GM12878 (cell line): ENCODE measurements around the gene ANO6. TPM values are rescaled to one million over a fixed set of nuclear protein-coding genes. Genes with fewer than 3 reads are reported as not detected.

Source experiments
- BCLAF1 ChIP-seq: fragments of 450-650 bp; IDR thresholded peaks from 2 replicates; pipeline ENCODE4 v1.6.1; 2017; ENCODE audit warnings: antibody characterized with exemption, mild to moderate bottlenecking, moderate library complexity
- CHD2 ChIP-seq: IDR thresholded peaks from 2 replicates; pipeline ENCODE4 v1.6.1; 2011; ENCODE audit warnings: low read depth, low read length, improper control_type of control experiment, borderline replicate concordance
- CHD4 ChIP-seq: fragments of 200-600 bp; sonication (generic); IDR thresholded peaks from 2 replicates; pipeline ENCODE4 v1.6.1; 2016; ENCODE audit warnings: mild to moderate bottlenecking
- EP300 ChIP-seq, 2 experiments: fragments of 150-350 bp in 1 of 2; IDR thresholded peaks; 2 replicates each; pipeline ENCODE4 v1.6.1; 2011 to 2012; ENCODE audit warnings: low read depth in 2 of 2, low read length in 2 of 2, borderline replicate concordance in 1 of 2, improper control_type of control experiment in 1 of 2, inconsistent platforms in 1 of 2; ENCODE audit not compliant: control insufficient read depth in 1 of 2
- ESRRA ChIP-seq: IDR thresholded peaks from 2 replicates; pipeline ENCODE4 v1.6.1; 2012; ENCODE audit warnings: mild to moderate bottlenecking, low read length, improper control_type of control experiment
- FOXM1 ChIP-seq: IDR thresholded peaks from 2 replicates; pipeline ENCODE4 v1.6.1; 2012; ENCODE audit warnings: low read depth, mild to moderate bottlenecking, inconsistent platforms, low read length, moderate library complexity
- MAX ChIP-seq: IDR thresholded peaks from 2 replicates; pipeline ENCODE4 v1.6.1; 2012; ENCODE audit warnings: low read depth, low read length, improper control_type of control experiment
- MTA3 ChIP-seq: IDR thresholded peaks from 2 replicates; pipeline ENCODE4 v1.6.1; 2012; ENCODE audit warnings: low read length, inconsistent platforms, borderline replicate concordance
- NFXL1 ChIP-seq: fragments of 450-650 bp; IDR thresholded peaks from 2 replicates; pipeline ENCODE4 v1.6.1; 2017; ENCODE audit warnings: antibody characterized with exemption, mild to moderate bottlenecking, borderline replicate concordance
- NR2C2 ChIP-seq: IDR thresholded peaks from 2 replicates; pipeline ENCODE4 v1.6.1; 2011; ENCODE audit warnings: borderline replicate concordance, low read depth; ENCODE audit not compliant: control insufficient read depth, insufficient read length
- RB1 ChIP-seq: fragments of 450-650 bp; formaldehyde crosslinking; IDR thresholded peaks from 2 replicates; pipeline ENCODE4 v1.6.1; 2017; ENCODE audit warnings: mild to moderate bottlenecking, borderline replicate concordance
- RFX5 ChIP-seq: IDR thresholded peaks from 2 replicates; pipeline ENCODE4 v1.6.1; 2011; ENCODE audit warnings: low read depth, low read length, improper control_type of control experiment
- SMARCA5 ChIP-seq: fragments of 450-650 bp; IDR thresholded peaks from 2 replicates; pipeline ENCODE4 v1.6.1; 2017; ENCODE audit warnings: mild to moderate bottlenecking
- TAF1 ChIP-seq: IDR thresholded peaks from 2 replicates; pipeline ENCODE4 v1.6.1; 2011; ENCODE audit warnings: mild to moderate bottlenecking, low read depth, low read length, borderline replicate concordance
- TBL1XR1 ChIP-seq: IDR thresholded peaks from 2 replicates; pipeline ENCODE4 v1.6.1; 2012; ENCODE audit warnings: low read depth, low read length, improper control_type of control experiment
- TCF3 ChIP-seq: IDR thresholded peaks from 2 replicates; pipeline ENCODE4 v1.6.1; 2012; ENCODE audit warnings: low read depth, mild to moderate bottlenecking, low read length, borderline replicate concordance; ENCODE audit not compliant: insufficient read depth
- YY1 ChIP-seq: IDR thresholded peaks from 2 replicates; pipeline ENCODE4 v1.6.1; 2011; ENCODE audit warnings: low read depth, mild to moderate bottlenecking, low read length
- ZNF622 ChIP-seq: fragments of 450-650 bp; IDR thresholded peaks from 2 replicates; pipeline ENCODE4 v1.6.1; 2017; ENCODE audit warnings: mild to moderate bottlenecking, inconsistent platforms
- polyA plus RNA-seq, 11 experiments: library from polyadenylated mRNA; depleted of rRNA in 4 of 11; unstranded in 6 of 11; stranded (reverse) in 5 of 11; fragments of >200 nt; fragmentation: Nextera tagmentation in 4 of 11; fragmentation: Illumina TruSeq in 1 of 11; extraction: Ambion mirVana in 4 of 11; extraction: Trizol in 1 of 11; gene quantifications; 1 replicate in 1 of 11; 2 replicates in 10 of 11; pipeline versions ENCODE4 v1.2.1 to v1.2.3, GENCODE V29; 2011 to 2016; ENCODE audit warnings: inconsistent platforms in 2 of 11, missing spikeins in 2 of 11, low read depth in 1 of 11
- total RNA-seq, 4 experiments: library from RNA; depleted of rRNA in 3 of 4; stranded (reverse); fragments of >200 nt in 3 of 4; fragmentation: Illumina TruSeq in 1 of 4; extraction: Trizol in 1 of 4; gene quantifications; 2 replicates each; pipeline versions ENCODE4 v1.2.1 to v1.2.3, GENCODE V29; 2013 to 2021
- TF ChIP-seq, protein P1 (sequence below): fragments of 450-650 bp; IDR thresholded peaks from 2 replicates; pipeline ENCODE4 v1.6.1; 2017; ENCODE audit warnings: mild to moderate bottlenecking, moderate library complexity
- TF ChIP-seq, protein P2 (sequence below): IDR thresholded peaks from 2 replicates; pipeline ENCODE4 v1.6.1; 2012; ENCODE audit warnings: mild to moderate bottlenecking, low read depth, low read length

Gene ANO6
- total and polyA plus RNA-seq, 10 of the 15 experiments (the other 5 are each of a cell fraction or from before 2014, with no cell fraction given): 4.6 to 30.3 (median 26.0) TPM

- TF ChIP-seq BCLAF1 (no peak), MAX (no peak), TCF3 (no peak), RB1 (no peak), ESRRA (no peak), CHD2 (no peak), FOXM1 (no peak), EP300 (IDR thresholded peaks at IDR 0.05; ENCODE audit: borderline replicate concordance in 1 of 2, control insufficient read depth in 1 of 2, low read depth in 2 of 2, low read length in 2 of 2) (0 out of 4 replicates have a peak, but pooled peaks of 1 of the 2 experiments have one; percentile 7), TBL1XR1 (no peak), NFXL1 (no peak), NR2C2 (no peak), TAF1 (no peak), RFX5 (no peak), SMARCA5 (no peak), ZNF622 (no peak), MTA3 (no peak), YY1 (0 out of 2 replicates have a peak, but pooled peaks have one; percentile 9), CHD4 (no peak)
- TF ChIP-seq, protein P1, sequence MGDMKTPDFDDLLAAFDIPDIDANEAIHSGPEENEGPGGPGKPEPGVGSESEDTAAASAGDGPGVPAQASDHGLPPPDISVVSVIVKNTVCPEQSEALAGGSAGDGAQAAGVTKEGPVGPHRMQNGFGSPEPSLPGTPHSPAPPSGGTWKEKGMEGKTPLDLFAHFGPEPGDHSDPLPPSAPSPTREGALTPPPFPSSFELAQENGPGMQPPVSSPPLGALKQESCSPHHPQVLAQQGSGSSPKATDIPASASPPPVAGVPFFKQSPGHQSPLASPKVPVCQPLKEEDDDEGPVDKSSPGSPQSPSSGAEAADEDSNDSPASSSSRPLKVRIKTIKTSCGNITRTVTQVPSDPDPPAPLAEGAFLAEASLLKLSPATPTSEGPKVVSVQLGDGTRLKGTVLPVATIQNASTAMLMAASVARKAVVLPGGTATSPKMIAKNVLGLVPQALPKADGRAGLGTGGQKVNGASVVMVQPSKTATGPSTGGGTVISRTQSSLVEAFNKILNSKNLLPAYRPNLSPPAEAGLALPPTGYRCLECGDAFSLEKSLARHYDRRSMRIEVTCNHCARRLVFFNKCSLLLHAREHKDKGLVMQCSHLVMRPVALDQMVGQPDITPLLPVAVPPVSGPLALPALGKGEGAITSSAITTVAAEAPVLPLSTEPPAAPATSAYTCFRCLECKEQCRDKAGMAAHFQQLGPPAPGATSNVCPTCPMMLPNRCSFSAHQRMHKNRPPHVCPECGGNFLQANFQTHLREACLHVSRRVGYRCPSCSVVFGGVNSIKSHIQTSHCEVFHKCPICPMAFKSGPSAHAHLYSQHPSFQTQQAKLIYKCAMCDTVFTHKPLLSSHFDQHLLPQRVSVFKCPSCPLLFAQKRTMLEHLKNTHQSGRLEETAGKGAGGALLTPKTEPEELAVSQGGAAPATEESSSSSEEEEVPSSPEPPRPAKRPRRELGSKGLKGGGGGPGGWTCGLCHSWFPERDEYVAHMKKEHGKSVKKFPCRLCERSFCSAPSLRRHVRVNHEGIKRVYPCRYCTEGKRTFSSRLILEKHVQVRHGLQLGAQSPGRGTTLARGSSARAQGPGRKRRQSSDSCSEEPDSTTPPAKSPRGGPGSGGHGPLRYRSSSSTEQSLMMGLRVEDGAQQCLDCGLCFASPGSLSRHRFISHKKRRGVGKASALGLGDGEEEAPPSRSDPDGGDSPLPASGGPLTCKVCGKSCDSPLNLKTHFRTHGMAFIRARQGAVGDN: no peak
- TF ChIP-seq, protein P2, sequence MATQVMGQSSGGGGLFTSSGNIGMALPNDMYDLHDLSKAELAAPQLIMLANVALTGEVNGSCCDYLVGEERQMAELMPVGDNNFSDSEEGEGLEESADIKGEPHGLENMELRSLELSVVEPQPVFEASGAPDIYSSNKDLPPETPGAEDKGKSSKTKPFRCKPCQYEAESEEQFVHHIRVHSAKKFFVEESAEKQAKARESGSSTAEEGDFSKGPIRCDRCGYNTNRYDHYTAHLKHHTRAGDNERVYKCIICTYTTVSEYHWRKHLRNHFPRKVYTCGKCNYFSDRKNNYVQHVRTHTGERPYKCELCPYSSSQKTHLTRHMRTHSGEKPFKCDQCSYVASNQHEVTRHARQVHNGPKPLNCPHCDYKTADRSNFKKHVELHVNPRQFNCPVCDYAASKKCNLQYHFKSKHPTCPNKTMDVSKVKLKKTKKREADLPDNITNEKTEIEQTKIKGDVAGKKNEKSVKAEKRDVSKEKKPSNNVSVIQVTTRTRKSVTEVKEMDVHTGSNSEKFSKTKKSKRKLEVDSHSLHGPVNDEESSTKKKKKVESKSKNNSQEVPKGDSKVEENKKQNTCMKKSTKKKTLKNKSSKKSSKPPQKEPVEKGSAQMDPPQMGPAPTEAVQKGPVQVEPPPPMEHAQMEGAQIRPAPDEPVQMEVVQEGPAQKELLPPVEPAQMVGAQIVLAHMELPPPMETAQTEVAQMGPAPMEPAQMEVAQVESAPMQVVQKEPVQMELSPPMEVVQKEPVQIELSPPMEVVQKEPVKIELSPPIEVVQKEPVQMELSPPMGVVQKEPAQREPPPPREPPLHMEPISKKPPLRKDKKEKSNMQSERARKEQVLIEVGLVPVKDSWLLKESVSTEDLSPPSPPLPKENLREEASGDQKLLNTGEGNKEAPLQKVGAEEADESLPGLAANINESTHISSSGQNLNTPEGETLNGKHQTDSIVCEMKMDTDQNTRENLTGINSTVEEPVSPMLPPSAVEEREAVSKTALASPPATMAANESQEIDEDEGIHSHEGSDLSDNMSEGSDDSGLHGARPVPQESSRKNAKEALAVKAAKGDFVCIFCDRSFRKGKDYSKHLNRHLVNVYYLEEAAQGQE: no peak
These were observed 17.0 kb downstream of the ANO6 start (continued) for GRCh38 chr12:45232756-45233372.
